ENCODE results near the gene IRS2.

- TF ChIP-seq, protein P1, sequence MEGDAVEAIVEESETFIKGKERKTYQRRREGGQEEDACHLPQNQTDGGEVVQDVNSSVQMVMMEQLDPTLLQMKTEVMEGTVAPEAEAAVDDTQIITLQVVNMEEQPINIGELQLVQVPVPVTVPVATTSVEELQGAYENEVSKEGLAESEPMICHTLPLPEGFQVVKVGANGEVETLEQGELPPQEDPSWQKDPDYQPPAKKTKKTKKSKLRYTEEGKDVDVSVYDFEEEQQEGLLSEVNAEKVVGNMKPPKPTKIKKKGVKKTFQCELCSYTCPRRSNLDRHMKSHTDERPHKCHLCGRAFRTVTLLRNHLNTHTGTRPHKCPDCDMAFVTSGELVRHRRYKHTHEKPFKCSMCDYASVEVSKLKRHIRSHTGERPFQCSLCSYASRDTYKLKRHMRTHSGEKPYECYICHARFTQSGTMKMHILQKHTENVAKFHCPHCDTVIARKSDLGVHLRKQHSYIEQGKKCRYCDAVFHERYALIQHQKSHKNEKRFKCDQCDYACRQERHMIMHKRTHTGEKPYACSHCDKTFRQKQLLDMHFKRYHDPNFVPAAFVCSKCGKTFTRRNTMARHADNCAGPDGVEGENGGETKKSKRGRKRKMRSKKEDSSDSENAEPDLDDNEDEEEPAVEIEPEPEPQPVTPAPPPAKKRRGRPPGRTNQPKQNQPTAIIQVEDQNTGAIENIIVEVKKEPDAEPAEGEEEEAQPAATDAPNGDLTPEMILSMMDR (conservative IDR thresholded peaks at IDR 0.05 in 1 of 2, IDR thresholded peaks at IDR 0.05 in 1 of 2; ENCODE audit: low read depth in 1 of 2, low read length in 2 of 2), result no peak
- TF ChIP-seq EZH2 (IDR thresholded peaks at IDR 0.05; ENCODE audit: low read length, missing control alignments), result no peak
Measured at GRCh38 chr13:109818886-109819285, 32.5 kb upstream of the IRS2 start.

All from fibroblast of lung (primary cell).